ENCODE data around the gene IBTK.

- TF ChIP-seq TCF7 (CRISPR knock-in tag; IDR thresholded peaks at IDR 0.05; ENCODE audit: low read depth), result no peak
- TF ChIP-seq, protein P1, sequence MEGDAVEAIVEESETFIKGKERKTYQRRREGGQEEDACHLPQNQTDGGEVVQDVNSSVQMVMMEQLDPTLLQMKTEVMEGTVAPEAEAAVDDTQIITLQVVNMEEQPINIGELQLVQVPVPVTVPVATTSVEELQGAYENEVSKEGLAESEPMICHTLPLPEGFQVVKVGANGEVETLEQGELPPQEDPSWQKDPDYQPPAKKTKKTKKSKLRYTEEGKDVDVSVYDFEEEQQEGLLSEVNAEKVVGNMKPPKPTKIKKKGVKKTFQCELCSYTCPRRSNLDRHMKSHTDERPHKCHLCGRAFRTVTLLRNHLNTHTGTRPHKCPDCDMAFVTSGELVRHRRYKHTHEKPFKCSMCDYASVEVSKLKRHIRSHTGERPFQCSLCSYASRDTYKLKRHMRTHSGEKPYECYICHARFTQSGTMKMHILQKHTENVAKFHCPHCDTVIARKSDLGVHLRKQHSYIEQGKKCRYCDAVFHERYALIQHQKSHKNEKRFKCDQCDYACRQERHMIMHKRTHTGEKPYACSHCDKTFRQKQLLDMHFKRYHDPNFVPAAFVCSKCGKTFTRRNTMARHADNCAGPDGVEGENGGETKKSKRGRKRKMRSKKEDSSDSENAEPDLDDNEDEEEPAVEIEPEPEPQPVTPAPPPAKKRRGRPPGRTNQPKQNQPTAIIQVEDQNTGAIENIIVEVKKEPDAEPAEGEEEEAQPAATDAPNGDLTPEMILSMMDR (IDR thresholded peaks at IDR 0.05), result no peak
- no peak for TF ChIP-seq ZNF121 (CRISPR knock-in tag; IDR thresholded peaks at IDR 0.05)
- TF ChIP-seq MAX (CRISPR knock-in tag; IDR thresholded peaks at IDR 0.05), result no peak
- TF ChIP-seq GABPB1 (CRISPR knock-in tag; IDR thresholded peaks at IDR 0.05), result no peak
These were observed 2.1 kb upstream of the IBTK start for GRCh38 chr6:82249381-82250253.

Data from WTC11 (cell line).